HG03196 (cell line): ENCODE results near the gene PCDH17.

Experiments used
- ATAC-seq: cut with Tn5 transposase; IDR thresholded peaks from one replicate; pipeline ENCODE4 v1.9.1; 2021; ENCODE audit not compliant: unreplicated experiment

The PCDH17 gene

GRCh38 chr13:57633950-57634838, 2.6 kb downstream of the PCDH17 start:
- no peak for ATAC-seq

DNA sequence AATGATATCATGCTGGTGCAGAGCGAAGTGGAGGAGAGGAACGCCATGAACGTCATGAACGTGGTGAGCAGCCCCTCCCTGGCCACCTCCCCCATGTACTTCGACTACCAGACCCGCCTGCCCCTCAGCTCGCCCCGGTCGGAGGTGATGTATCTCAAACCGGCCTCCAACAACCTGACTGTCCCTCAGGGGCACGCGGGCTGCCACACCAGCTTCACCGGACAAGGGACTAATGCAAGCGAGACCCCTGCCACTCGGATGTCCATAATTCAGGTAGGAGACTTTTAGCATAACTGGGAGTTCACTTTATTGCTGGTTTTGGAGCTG, 3.3 kb downstream of the PCDH17 start:
- ATAC-seq = no peak

GRCh38 chr13:57635541-57636085, 4.1 kb downstream of the PCDH17 start:
- ATAC-seq = no peak

DNA sequence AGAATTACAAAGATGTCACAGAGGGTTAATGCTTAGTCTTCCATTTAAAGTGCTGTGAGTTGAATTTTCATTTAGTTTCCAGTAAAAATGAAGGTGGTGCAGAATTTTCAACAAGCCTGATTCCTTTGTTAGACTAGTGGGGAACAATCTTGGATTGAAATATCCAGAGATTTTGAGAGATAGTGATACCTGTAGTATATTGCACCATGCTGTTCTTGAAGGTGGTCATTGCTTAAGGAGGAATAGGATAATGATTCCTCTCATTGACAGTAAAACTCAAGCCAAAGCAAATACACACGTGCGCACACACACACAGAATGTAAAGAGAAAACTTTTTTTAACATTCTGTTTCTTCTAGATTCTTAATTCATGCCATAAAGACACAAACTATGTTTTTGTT, 5.3 kb downstream of the PCDH17 start:
- no peak for ATAC-seq

DNA sequence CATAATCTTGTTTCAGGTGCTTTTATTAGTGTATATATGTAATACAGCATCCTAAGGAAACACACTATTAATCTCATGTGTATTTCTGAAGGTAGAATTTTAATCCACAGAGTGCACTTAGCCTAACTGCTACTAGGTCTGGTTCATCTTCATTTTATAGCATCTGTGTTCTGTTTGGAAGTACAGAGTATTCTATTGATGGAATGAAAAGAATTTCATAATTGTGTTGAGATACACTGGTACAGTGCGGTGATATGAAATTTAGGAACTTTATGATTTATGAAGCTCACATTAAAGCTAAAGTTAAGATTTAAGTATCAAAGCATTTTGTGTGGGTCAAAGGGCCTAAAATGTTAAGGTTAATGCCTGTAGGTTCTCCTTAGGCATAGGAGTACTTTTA, 6.0 kb downstream of the PCDH17 start:
- ATAC-seq = no peak

DNA sequence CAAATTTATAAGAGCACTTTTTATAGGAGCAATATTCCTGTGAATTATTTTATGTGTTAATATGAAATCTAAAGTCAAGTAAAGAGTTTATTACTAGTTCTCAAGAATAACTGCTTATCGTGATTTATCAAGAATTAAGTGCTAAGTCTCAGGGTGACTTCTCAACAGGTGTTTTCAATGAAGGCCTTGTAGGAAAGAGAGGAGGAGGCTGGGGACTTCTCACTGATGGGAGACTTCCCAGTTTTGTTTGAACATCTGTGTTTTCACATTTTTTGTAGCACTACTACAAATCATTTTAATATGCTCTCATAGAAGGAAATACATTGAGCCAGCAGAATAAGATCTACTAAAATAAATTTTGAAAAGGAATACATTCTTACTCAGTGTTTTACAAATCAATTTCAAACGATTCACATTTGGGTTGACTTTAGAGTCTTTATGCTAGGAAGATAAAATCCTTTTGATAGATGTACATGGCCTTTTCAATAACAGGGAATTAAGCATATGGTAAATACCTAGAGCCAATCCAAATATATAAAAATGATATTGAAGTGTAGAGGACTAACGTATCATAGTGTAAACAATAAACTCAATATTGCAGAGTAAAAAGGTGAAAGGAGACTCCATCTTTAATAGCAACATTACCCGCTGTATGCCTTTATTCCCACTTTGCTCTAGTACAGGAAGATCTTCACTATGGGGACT, 6.8 kb downstream of the PCDH17 start:
- no peak for ATAC-seq

DNA sequence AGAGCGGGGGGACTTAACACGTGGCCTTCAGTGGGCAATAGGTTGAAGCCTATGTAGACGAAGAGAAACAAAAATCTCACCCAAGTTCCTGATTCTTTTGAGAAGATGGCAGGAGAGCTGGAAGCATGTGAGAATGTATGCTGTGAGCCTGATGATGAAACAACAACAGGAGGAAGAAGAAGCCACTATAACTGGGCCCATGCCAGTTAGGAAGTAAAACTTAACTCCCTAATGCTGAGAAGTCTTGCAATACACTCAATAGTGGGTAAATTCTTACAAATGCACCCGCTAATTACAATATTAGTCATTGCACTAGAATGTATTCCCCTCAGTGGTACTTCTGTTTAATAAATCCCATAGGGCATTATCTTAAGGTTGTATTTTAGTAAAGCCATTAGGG, 9.1 kb downstream of the PCDH17 start:
- no peak for ATAC-seq

DNA sequence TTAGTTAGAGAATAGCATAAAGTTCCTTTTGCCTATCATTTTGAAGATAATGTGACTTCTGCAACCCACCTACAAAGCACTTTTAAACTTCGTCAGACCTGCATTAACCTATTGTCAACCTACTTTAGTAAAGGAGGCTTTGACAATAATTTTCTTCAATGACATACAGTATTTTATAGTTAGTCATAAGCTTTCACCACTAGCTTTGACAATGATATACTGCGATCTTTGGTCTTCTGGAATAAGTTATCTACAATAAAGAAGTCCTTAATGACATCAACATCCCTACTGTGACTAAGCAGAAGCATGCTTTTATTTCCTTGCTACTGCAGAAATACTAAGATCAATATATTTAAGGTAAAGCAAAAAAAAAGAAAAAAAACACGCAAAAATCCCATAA, 9.5 kb downstream of the PCDH17 start:
- no peak for ATAC-seq

- no peak for ATAC-seq
Measured at GRCh38 chr13:57644106-57644505, 12.6 kb downstream of the PCDH17 start.

DNA sequence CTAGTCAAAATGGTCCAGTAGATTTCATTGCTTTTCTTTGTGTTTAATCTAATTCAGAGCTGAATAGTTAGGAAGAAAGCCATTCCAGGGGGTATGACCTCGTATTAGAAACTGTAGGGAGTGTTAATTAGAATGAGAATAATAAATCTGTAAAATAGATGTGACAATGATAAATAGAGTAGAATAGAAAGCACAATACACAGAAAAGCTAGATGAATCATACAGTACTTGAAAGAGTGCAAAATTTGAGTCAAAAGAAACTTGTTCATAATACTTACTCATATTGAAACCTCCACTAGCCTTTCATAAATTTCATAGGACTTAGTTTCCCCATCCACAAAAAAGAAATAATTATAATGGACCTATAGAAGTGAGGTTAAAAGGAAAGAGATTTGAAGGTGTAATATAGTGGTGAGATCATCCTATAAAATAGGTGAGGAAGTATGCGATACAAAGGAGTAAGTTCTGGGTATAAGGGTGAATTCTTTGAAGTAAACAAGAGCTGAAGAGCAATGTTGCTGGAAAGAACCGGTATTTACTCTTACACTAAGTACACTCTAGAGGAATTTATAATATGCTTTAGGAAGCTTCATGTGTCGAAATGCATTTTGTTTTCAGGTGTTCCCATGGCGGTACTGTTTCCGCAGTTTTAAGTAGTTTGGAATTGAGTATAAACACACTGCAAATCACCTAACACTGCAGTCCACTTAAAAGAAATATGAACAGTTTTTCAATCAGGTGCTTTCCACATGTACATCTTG, 21.9 kb downstream of the PCDH17 start:
- no peak for ATAC-seq

GRCh38 chr13:57665481-57665880, 33.9 kb downstream of the PCDH17 start:
- ATAC-seq = no peak

GRCh38 chr13:57666131-57666953, 34.8 kb downstream of the PCDH17 start:
- ATAC-seq = no peak

DNA sequence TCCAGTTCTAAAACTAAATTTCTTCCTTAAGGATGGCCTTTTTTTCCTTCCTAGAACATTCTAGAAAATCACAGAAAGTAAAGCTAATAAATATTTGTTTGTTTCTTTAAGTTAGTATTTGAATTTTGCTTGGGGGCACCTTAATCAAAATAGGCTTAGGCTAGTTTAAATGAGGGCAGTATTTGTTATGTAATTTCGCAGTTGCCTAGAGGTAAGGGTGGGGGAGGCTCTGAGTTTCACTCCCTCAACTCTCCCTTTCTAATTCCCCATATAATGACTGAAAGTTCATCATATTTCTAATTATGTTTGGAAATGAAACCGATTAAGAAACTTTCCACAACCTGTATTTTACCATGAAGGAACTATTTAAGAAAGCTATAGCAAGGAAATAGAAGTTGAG, 40.6 kb downstream of the PCDH17 start:
- no peak for ATAC-seq

- ATAC-seq = no peak
Measured at GRCh38 chr13:57673197-57673596, 41.7 kb downstream of the PCDH17 start.

DNA sequence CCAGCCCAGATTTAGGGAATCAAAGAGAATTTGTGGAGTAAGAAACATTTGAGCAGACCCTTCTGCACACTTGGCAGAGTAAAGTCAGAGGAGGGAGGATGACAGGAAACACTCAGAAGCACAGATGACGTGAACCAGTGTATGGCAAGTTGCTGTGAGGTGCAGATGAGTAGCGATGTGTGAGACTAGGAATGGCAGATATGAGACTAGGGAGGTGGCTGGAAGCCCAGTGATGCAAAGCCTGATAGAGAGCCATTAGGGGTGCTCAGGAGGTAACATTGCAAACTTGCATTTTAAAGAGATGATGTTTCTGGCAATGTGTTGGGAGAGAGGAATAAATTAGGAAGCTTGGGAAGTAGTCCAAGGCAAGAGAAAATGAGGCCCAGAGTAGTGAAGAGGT, 44.0 kb downstream of the PCDH17 start:
- no peak for ATAC-seq

- no peak for ATAC-seq
Measured at GRCh38 chr13:57680609-57681008, 49.1 kb downstream of the PCDH17 start.

DNA sequence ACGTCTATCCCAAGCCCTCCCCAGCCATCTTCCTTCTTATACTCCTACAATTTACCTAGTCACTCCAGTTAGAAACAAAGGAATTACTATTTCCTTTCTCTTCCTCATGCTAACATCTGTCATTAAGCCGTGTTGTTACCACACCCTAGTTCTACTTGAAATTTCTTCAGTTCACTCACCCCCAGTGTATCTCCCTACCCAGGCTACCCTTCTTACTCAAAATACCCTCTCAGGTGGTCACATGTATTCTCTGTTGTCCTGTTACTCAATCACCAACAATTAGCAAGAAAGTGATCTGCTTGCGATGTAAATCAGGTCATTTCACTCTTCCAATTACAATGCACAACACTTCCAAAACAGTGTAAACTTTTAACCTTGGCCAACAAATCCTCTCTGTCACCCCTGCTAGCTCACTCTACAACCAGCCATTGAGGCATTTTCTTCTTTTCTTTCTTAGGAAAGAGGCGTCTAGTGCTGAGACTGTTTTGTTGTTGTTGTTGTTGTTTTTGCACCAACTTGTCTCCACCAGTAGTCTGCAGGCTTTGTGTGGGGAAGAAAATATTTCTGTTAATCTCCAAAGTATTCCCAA, 50.7 kb downstream of the PCDH17 start:
- no peak for ATAC-seq

DNA sequence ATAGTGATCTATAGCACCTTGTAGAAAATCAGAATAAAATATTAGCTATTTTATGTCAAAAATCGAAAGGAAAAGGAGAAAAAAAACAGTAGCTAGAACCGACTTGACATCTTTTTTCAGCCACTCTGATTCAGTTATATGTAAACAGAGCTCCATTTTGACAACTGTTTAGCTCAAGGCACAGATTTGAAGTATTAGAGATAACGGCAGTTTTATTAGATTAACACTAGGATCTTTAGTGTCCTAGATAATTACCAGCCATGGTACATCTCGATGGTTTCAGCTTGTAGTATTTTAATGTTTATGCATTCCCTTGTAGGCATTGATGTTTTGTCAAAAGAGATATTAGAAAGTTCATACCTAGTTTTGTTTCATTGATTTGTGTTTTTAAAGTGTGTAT, 67.3 kb downstream of the PCDH17 start:
- no peak for ATAC-seq

DNA sequence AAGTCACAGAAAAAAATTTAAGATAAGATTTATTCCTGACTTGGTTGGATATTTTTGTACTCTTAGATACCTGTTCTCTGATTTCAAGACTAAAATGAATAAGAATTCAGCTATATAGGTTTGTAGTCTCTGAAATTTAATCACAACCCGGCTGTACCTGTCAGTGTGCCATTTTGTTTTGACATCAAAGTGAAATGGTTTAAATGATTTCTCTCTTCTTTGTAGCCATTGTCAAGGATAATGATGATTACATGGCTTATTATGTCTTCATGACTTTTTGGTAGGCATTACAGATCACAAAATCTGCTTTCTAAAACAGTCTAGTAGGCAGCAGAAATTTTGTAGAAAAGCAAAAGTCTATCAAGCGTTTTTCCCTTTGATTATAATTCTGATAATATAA, 72.5 kb downstream of the PCDH17 start:
- no peak for ATAC-seq

DNA sequence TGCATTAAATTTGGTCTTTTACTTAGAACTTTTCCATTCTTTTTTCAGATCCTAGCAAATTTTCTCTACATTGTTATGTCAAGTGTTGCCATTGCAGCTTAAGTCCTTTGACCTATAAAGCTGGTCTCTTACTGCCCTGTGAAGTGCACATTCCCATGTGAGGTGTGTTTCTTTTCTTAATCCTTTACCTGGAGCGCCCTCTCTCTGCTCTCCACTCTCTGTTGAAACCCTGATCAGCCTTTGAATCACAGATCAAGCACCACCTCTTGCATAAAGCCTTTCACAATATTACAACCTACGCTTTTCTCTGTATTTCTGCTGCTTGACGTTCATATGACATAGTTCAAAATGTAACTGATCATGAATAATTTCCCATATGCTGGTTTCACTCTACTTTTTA, 84.8 kb downstream of the PCDH17 start:
- no peak for ATAC-seq
